Subcutaneous adipose tissue (tissue), 4 donors: ENCODE measurements around the gene METAP1. TPM values are rescaled to one million over a fixed set of nuclear protein-coding genes. Genes with fewer than 3 reads are reported as not detected.

Source experiments
- total RNA-seq, 4 donors: library from RNA; depleted of rRNA; stranded (reverse); fragments of >200 nt; gene quantifications; one replicate each; pipeline ENCODE4 v1.1.0, GENCODE V29; 2016
- TF ChIP-seq, protein P1 (sequence below): fragments of 450-650 bp; IDR thresholded peaks from one replicate; pipeline ENCODE4 v1.5.1; 2016; ENCODE audit warnings: low read depth, mild to moderate bottlenecking, control low read depth, antibody characterized with exemption, moderate library complexity

The METAP1 gene
- total RNA-seq, 4 donors from 2014 or later = 26.4 to 39.3 (median 29.6) TPM

DNA sequence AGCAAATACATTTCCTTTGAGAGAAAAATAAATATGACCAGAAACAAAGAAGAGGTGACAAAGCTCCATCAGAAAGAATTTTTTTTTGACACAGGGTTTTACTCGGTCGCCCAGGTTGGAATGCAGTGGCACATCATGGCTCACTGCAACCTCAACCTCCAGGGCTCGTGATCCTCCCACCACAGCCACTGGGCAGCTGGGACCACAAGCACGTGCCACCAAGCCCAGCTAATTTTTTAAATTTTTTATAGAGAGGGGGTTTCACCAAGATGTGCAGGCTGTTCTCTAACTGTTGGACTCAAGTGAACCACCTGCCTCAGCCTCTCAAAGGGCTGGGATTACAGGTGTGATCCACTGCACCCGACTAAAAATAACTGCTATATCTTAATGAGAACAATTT is 82.8 kb downstream of the METAP1 start:
- TF ChIP-seq, protein P1, sequence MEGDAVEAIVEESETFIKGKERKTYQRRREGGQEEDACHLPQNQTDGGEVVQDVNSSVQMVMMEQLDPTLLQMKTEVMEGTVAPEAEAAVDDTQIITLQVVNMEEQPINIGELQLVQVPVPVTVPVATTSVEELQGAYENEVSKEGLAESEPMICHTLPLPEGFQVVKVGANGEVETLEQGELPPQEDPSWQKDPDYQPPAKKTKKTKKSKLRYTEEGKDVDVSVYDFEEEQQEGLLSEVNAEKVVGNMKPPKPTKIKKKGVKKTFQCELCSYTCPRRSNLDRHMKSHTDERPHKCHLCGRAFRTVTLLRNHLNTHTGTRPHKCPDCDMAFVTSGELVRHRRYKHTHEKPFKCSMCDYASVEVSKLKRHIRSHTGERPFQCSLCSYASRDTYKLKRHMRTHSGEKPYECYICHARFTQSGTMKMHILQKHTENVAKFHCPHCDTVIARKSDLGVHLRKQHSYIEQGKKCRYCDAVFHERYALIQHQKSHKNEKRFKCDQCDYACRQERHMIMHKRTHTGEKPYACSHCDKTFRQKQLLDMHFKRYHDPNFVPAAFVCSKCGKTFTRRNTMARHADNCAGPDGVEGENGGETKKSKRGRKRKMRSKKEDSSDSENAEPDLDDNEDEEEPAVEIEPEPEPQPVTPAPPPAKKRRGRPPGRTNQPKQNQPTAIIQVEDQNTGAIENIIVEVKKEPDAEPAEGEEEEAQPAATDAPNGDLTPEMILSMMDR = no peak

DNA sequence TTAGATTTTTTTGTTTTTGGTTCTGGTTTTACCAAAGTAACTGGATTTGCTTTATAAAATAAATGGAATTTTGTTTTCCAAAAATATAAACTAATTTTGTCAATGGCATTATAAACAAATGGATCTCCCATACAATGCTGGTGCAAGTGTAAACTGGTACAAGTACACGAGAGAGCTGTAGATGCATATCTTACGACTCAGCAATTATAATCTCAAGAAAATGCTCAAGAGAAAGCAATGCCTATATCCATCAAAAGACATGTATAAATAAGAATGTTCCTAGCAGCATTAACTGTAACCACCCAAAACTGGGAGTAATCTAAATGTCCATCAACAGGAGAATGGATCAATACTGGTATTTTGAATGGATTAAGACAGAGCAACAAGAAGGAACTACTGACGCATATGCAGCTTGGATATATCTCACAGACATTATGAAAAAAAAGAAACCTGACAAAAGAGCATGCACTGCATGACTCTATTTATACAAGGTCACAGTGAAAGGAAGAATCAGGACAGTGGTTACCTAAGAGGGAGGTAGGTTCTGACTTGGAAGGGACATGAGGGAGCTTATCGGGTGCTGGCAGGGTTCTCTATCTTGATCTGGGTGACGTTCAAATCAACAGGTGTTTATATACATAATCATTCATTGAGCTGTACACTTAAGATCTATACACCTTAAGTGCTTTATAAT is 83.6 kb downstream of the METAP1 start:
- TF ChIP-seq, protein P1 = no peak

DNA sequence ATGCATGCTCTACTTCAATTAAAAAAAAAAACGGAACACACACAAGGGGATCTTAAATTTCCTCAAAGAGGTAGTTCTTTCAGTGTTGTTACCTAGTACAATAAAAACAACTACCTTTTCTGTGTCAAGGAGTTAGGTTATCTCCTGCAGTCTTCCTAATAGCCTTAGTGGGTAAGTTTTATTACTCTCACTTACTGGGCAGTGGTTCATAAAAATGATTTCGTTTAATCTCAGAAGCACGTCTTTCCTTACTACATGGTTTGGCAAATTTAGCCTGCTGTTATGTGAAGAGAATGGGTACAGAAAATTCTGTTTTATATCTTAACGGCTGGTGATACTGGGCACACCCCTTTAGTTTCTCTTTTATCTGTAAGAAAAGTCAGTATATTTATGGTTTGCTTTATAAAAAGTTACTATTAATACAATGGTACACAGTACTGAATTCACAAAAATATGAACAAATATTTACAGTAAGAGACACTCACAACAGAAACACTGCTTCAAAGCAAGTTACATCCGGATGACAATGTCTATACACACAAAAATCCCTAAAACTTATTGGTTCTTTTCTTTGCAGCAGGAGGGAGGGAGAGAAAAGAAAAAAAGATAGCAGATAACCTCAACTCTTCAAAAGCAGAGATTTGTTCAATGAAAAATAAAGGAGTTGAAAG is 84.2 kb downstream of the METAP1 start:
- TF ChIP-seq, protein P1 = no peak

DNA sequence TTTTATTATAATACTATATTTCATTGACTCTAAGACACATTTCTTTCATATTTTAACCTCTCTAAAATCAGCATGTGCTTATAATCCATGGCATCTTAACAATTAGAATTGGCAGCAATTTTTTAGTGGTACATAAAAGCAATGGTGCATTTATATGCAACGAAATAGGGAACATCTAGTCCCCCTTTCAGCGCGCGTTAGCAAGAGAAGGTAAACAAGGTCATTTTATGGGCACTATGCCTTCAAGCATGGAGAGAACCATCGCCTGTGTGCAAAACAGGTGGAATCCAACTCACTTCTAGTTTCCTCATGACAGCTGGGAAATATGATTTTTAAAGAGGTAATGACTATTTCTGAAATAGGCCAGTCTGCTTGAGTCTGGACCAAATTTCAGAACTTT is 86.7 kb downstream of the METAP1 start:
- TF ChIP-seq, protein P1 = no peak

DNA sequence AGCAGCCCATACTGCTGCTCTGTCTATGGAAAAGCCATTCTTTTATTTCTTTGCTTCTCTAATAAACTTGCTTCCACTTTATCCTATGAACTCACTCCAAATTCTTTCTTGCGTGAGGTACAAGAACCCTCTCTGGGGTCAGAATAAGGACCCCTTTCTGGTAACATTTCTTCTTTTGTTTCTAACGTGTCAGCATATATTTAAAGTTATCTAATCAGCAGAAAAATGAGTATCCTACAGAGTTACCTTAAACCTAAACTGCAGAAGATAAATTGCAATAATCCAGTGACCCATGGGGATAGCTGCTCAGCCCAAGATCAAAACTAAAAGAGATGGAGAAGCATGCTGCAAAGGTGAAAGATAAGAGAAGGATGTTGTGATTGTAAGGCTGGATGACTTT is 89.1 kb downstream of the METAP1 start:
- TF ChIP-seq, protein P1 = no peak

DNA sequence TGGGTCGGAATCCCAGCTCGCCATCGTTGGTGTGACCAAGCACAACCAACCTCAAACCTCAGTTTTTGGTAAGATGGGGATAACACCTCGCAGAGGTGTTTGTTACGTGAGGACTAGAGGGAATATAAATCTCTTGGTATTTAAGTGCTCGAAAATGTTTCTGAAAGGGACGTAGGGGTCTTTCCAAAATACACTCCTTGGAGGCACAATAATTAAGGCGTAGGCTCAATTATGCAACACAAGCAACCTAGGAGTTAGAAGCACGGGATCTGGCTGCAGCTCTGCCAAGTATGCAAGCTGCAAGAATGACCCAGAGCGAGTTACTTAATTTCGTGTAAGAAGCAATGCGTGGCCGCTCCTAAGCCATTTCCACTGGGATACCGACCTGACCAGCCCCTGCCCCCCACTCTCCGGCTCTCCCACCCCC is 92.5 kb downstream of the METAP1 start:
- TF ChIP-seq, protein P1 = no peak

DNA sequence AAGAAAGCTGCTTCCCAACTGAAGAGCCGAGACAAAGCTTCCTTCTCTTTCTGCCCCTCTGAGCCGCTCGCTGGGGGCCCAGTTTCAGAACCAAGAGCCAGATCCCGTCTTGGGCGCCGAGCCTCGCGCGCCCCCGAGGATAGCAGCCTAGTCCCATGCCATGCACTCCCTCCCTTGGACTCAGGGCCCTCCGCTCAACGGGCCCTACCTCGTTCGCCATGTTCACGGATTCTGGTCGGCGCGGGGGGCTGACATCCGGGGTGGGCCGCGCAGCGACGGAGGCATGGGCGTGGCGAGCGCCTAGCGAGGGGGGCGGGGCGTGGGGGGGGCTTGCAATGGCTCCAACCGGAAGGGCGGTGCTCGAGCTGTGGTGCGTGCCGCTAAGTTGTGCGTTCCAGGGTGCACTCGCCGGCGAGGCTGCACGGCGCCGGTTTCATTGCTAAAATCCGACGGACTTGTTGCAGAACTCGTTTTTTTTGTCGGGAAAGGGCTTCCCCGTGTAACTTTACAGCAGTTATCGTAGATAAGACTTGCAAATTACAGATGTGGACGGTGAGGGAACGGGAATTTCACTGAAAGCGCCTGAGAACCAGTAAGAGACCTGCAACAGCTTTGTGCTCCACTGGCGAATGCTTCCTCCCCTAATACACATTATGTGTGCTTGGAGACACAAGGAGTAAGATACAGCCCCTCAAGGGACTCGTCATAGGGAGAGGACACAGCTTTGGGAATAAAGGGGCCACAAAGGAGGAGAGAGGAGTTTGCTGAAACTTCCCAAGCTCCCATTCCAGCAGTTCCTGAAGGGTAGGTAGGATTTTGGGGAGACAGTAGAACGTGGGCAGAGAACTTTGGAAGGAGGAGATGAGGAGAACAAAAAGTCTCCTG is 93.2 kb downstream of the METAP1 start, which contains the start of gene ADH5:
Gene ADH5 (minus strand): TSS at position 308 of the 885 bp plus-strand sequence. CDS start 88 bp downstream, at position 220.
- TF ChIP-seq, protein P1 = no peak
